ENCODE measurements around the gene PCYT1A. TPM values are rescaled to one million over a fixed set of nuclear protein-coding genes. Genes with fewer than 3 reads are reported as not detected.
"Not testable (repeated sequence)": the region's sequence is repeated elsewhere in the genome, so short reads cannot be mapped to it uniquely, and the experiment has no call there.

The PCYT1A gene
- total RNA-seq, 2 experiments from 2014 or later = 53.2 to 57.3 TPM

GRCh38 chr3:196218155-196218712 is 69.3 kb downstream of the PCYT1A start:
- ChIA-PET POLR2A (interaction anchor here (1.3 kb wide), 1 partner anchor 242 kb away, joined by 4 read pairs; no protein-coding TSS in a partner anchor), CTCF (interaction anchor here (1.3 kb wide), 1 partner anchor 19 kb away, joined by 3 read pairs; no protein-coding TSS in a partner anchor)
- no peak overlapping the region for H3K27ac Mint-ChIP-seq

GRCh38 chr3:196217307-196218154 is 70.0 kb downstream of the PCYT1A start:
- POLR2A ChIA-PET = no interaction called here
- Mint-ChIP-seq H3K4me1 (ENCODE audit: low read depth) (peaks cover 20% of the 10 kb centered on the region), H3K27me3 (ENCODE audit: low read depth) (no peaks in the 10 kb centered on the region), H3K27ac (no peak overlapping the region), H3K9me3 (ENCODE audit: insufficient read depth) (no peaks in the 10 kb centered on the region), H3K36me3 (ENCODE audit: low read depth) (no peaks in the 10 kb centered on the region), H3K4me3 (no peak overlapping the region)
- CTCF ChIA-PET = interaction anchor here (1.3 kb wide), 1 partner anchor 19 kb away, joined by 3 read pairs; no protein-coding TSS in a partner anchor
- DNase-seq (no peak), ATAC-seq (no peak)

More at GRCh38 chr3:196218155-196218712, 69.3 kb downstream of the PCYT1A start:
- Mint-ChIP-seq H3K4me1 (ENCODE audit: low read depth) (peaks cover 20% of the 10 kb centered on the region), H3K27me3 (ENCODE audit: low read depth) (no peaks in the 10 kb centered on the region), H3K36me3 (ENCODE audit: low read depth) (no peaks in the 10 kb centered on the region), H3K9me3 (ENCODE audit: insufficient read depth) (no peaks in the 10 kb centered on the region), H3K4me3 (no peak overlapping the region)
- no peak for ATAC-seq
- DNase-seq = no peak

- H3K36me3 Mint-ChIP-seq (ENCODE audit: low read depth) = no peaks in the 10 kb centered on the region
- peaks cover 20% of the 10 kb centered on the region for H3K4me1 Mint-ChIP-seq (ENCODE audit: low read depth)
- no peaks in the 10 kb centered on the region for H3K9me3 Mint-ChIP-seq (ENCODE audit: insufficient read depth)
- no peak overlapping the region for H3K27ac Mint-ChIP-seq
- no peaks in the 10 kb centered on the region for H3K27me3 Mint-ChIP-seq (ENCODE audit: low read depth)
- H3K4me3 Mint-ChIP-seq = no peak overlapping the region
- no peak for DNase-seq
- CTCF ChIA-PET = no interaction called here
- POLR2A ChIA-PET = no interaction called here
- no peak for ATAC-seq
Measured at GRCh38 chr3:196216681-196217211, 70.8 kb downstream of the PCYT1A start.

- POLR2A ChIA-PET = no interaction called here
- Mint-ChIP-seq H3K4me1 (ENCODE audit: low read depth) (peaks cover 20% of the 10 kb centered on the region), H3K36me3 (ENCODE audit: low read depth) (no peaks in the 10 kb centered on the region), H3K4me3 (no peak within 1 kb of the TSS), H3K9me3 (ENCODE audit: insufficient read depth) (no peaks in the 10 kb centered on the region), H3K27me3 (ENCODE audit: low read depth) (no peaks in the 10 kb centered on the region), H3K27ac (no peak within 1 kb of the TSS)
- CTCF ChIA-PET = no interaction called here
- DNase-seq (no peak), ATAC-seq (no peak)
Measured at GRCh38 chr3:196216089-196216564, 71.4 kb downstream of the PCYT1A start, which contains the start of gene SLC51A. SLC51A (plus strand) TSS chr3:196216534; CDS start chr3:196216713, 179 bp downstream.

GRCh38 chr3:196215493-196216020 is 72.0 kb downstream of the PCYT1A start:
- no peak for ATAC-seq
- Mint-ChIP-seq H3K27ac (no peak overlapping the region), H3K4me3 (no peak overlapping the region), H3K9me3 (ENCODE audit: insufficient read depth) (no peaks in the 10 kb centered on the region), H3K27me3 (ENCODE audit: low read depth) (peaks cover 1% of the 10 kb centered on the region), H3K4me1 (ENCODE audit: low read depth) (peaks cover 20% of the 10 kb centered on the region), H3K36me3 (ENCODE audit: low read depth) (no peaks in the 10 kb centered on the region)
- DNase-seq = no peak
- CTCF ChIA-PET = interaction anchor here (0.7 kb wide), 1 partner anchor 144 kb away, joined by 3 read pairs; no protein-coding TSS in a partner anchor
- POLR2A ChIA-PET = no interaction called here

GRCh38 chr3:196214783-196215441 is 72.6 kb downstream of the PCYT1A start:
- Mint-ChIP-seq H3K9me3 (ENCODE audit: insufficient read depth) (no peaks in the 10 kb centered on the region), H3K27me3 (ENCODE audit: low read depth) (peaks cover 2% of the 10 kb centered on the region), H3K27ac (no peak overlapping the region), H3K4me1 (ENCODE audit: low read depth) (peaks cover 19% of the 10 kb centered on the region), H3K4me3 (no peak overlapping the region), H3K36me3 (ENCODE audit: low read depth) (no peaks in the 10 kb centered on the region)
- ChIA-PET POLR2A (interaction anchor here (0.6 kb wide), 1 partner anchor 887 kb away, joined by 3 read pairs; no protein-coding TSS in a partner anchor), CTCF (interaction anchor here (0.7 kb wide), 3 partner anchors 14 to 341 kb away, joined by 3 to 4 read pairs (median 3); no protein-coding TSS in a partner anchor)
- DNase-seq (no peak), ATAC-seq (no peak)

- ChIA-PET CTCF (no interaction called here), POLR2A (no interaction called here)
- Mint-ChIP-seq H3K27me3 (ENCODE audit: low read depth) (peaks cover 8% of the 10 kb centered on the region), H3K9me3 (ENCODE audit: insufficient read depth) (no peaks in the 10 kb centered on the region), H3K27ac (no peak within 1 kb of the TSS), H3K36me3 (ENCODE audit: low read depth) (no peaks in the 10 kb centered on the region), H3K4me1 (ENCODE audit: low read depth) (peaks cover 12% of the 10 kb centered on the region), H3K4me3 (no peak within 1 kb of the TSS)
- DNase-seq (no peak), ATAC-seq (no peak)
Measured at GRCh38 chr3:196210673-196211556, 76.6 kb downstream of the PCYT1A start, which contains the start of gene ZDHHC19. ZDHHC19 (minus strand) TSS chr3:196211400; CDS start chr3:196211315, 85 bp downstream.

GRCh38 chr3:196209944-196210672 is 77.4 kb downstream of the PCYT1A start:
- POLR2A ChIA-PET; DNase-seq; H3K27ac Mint-ChIP-seq; CTCF ChIA-PET; H3K4me3 Mint-ChIP-seq; H3K9me3 Mint-ChIP-seq (ENCODE audit: insufficient read depth); H3K36me3 Mint-ChIP-seq (ENCODE audit: low read depth); ATAC-seq: not testable (repeated sequence)
- peaks cover 12% of the 10 kb centered on the region for H3K4me1 Mint-ChIP-seq (ENCODE audit: low read depth)
- peaks cover 11% of the 10 kb centered on the region for H3K27me3 Mint-ChIP-seq (ENCODE audit: low read depth)

GRCh38 chr3:196208942-196209695 is 78.4 kb downstream of the PCYT1A start:
- peaks cover 18% of the 10 kb centered on the region for H3K27me3 Mint-ChIP-seq (ENCODE audit: low read depth)
- ChIA-PET CTCF (no interaction called here), POLR2A (no interaction called here)
- peaks cover 12% of the 10 kb centered on the region for H3K4me1 Mint-ChIP-seq (ENCODE audit: low read depth)
- H3K4me3 Mint-ChIP-seq = peak overlapping the region; percentile 80
- DNase-seq (no peak), ATAC-seq (no peak)
- H3K36me3 Mint-ChIP-seq (ENCODE audit: low read depth) = no peaks in the 10 kb centered on the region
- H3K27ac Mint-ChIP-seq = no peak overlapping the region
- H3K9me3 Mint-ChIP-seq (ENCODE audit: insufficient read depth) = no peaks in the 10 kb centered on the region
